Endodermal cell (in vitro differentiated cells): ENCODE results near the gene DRD2. TPM values are rescaled to one million over a fixed set of nuclear protein-coding genes. Genes with fewer than 3 reads are reported as not detected.

ENCODE experiments used
- DNase-seq: peaks from one replicate; pipeline ENCODE4 v3.0.0-alpha.2; 2017
- H3K27ac ChIP-seq: 2 replicates; pipeline ENCODE4 v1.5.1; 2013; ENCODE audit warnings: mild to moderate bottlenecking, low read depth, low read length, moderate library complexity
- H3K27me3 ChIP-seq: 2 replicates; pipeline ENCODE4 v1.6.1; 2013; ENCODE audit warnings: mild to moderate bottlenecking, low read length, moderate library complexity; ENCODE audit not compliant: insufficient read depth, control insufficient read depth, poor library complexity, severe bottlenecking
- H3K36me3 ChIP-seq: 2 replicates; pipeline ENCODE4 v1.7.0; 2013; ENCODE audit warnings: mild to moderate bottlenecking, low read length, moderate library complexity; ENCODE audit not compliant: control insufficient read depth, insufficient read depth
- H3K4me1 ChIP-seq: one replicate; pipeline ENCODE4 v1.7.0; 2013; ENCODE audit warnings: low read length; ENCODE audit not compliant: control insufficient read depth, insufficient read depth
- H3K4me3 ChIP-seq: 2 replicates; pipeline ENCODE4 v1.5.1; 2013; ENCODE audit warnings: mild to moderate bottlenecking, low read length, moderate library complexity
- H3K9ac ChIP-seq: 2 replicates; pipeline ENCODE4 v1.6.1; 2013; ENCODE audit warnings: mild to moderate bottlenecking, low read length, moderate library complexity; ENCODE audit not compliant: poor library complexity, severe bottlenecking; ENCODE audit errors: extremely low read depth
- H3K9me3 ChIP-seq: 2 replicates; pipeline ENCODE4 v1.6.1; 2013; ENCODE audit warnings: mild to moderate bottlenecking, low read length, moderate library complexity; ENCODE audit not compliant: control insufficient read depth
- H3K27ac Mint-ChIP-seq: 2 replicates; pipeline ENCODE4 v1.8.0; 2020; ENCODE audit warnings: mixed read lengths
- H3K27me3 Mint-ChIP-seq: 2 replicates; pipeline ENCODE4 v1.8.0; 2021; ENCODE audit warnings: mild to moderate bottlenecking, mixed read lengths; ENCODE audit not compliant: insufficient read depth
- H3K36me3 Mint-ChIP-seq: 2 replicates; pipeline ENCODE4 v1.8.0; 2020; ENCODE audit warnings: low read depth, mixed read lengths
- H3K4me1 Mint-ChIP-seq: 2 replicates; pipeline ENCODE4 v1.8.0; 2020; ENCODE audit warnings: mixed read lengths
- H3K4me3 Mint-ChIP-seq: 2 replicates; pipeline ENCODE4 v1.8.0; 2020; ENCODE audit warnings: mild to moderate bottlenecking, moderate library complexity, mixed read lengths
- H3K9me3 Mint-ChIP-seq: 2 replicates; pipeline ENCODE4 v1.8.0; 2020; ENCODE audit warnings: mild to moderate bottlenecking, mixed read lengths
- CTCF ChIP-seq: fragments of 200-600 bp; sonication (generic); conservative IDR thresholded peaks from 2 replicates; pipeline ENCODE4 v1.5.0; 2021; ENCODE audit warnings: antibody characterized with exemption, mild to moderate bottlenecking
- WGBS, 2 experiments: methylation state at CpG; one replicate each; pipeline versions ENCODE4 v1.1.5 to v1.1.7; 2013; ENCODE audit warnings: missing lambda C conversion rate in 2 of 2, mixed read lengths in 1 of 2; ENCODE audit not compliant: insufficient coverage in 1 of 2, insufficient read length in 1 of 2; 5-methylcytosine and 5-hydroxymethylcytosine counted together
- total RNA-seq, 2 donors: library from RNA; stranded (reverse); fragmentation: NEBNext Ultra II Directional in 1 of 2; extraction: Animal tissue kit (Norgen Biotek cat#: 25700) in 1 of 2; gene quantifications; 2 replicates in 1 of 2; 3 replicates in 1 of 2; pipeline ENCODE4 v1.2.1, GENCODE V29; 2021

Gene DRD2
- total RNA-seq, 2 donors from 2014 or later, result 0.35 to 2.1 TPM

- Mint-ChIP-seq H3K27ac (no peak overlapping the region), H3K4me3 (no peak overlapping the region), H3K4me1 (no peaks in the 10 kb centered on the region), H3K36me3 (no peaks in the 10 kb centered on the region), H3K9me3 (no peaks in the 10 kb centered on the region), H3K27me3 (peaks cover 30% of the 10 kb centered on the region)
- no peaks in the 10 kb centered on the region for H3K36me3 ChIP-seq
- 86% methylated on average over 1 to 3 of the region's 3 CpGs for WGBS, 2 experiments
- H3K4me3 ChIP-seq, result no peak overlapping the region
- peaks cover 6% of the 10 kb centered on the region for H3K27me3 ChIP-seq
- no peak overlapping the region for H3K27ac ChIP-seq
- no peak for TF ChIP-seq CTCF
- no peak overlapping the region for H3K9ac ChIP-seq
- peaks cover 6% of the 10 kb centered on the region for H3K4me1 ChIP-seq
- no peaks in the 10 kb centered on the region for H3K9me3 ChIP-seq
- no peak for DNase-seq
These were observed 65.7 kb downstream of the DRD2 start for GRCh38 chr11:113409526-113409925.

GRCh38 chr11:113408887-113409286 is 66.3 kb downstream of the DRD2 start:
- Mint-ChIP-seq H3K4me3 (no peak overlapping the region), H3K27me3 (peaks cover 30% of the 10 kb centered on the region), H3K4me1 (no peaks in the 10 kb centered on the region), H3K27ac (no peak overlapping the region), H3K36me3 (no peaks in the 10 kb centered on the region), H3K9me3 (no peaks in the 10 kb centered on the region)
- H3K4me1 ChIP-seq, result peaks cover 6% of the 10 kb centered on the region
- no peaks in the 10 kb centered on the region for H3K36me3 ChIP-seq
- no peak for DNase-seq
- H3K4me3 ChIP-seq, result no peak overlapping the region
- H3K27me3 ChIP-seq, result peaks cover 12% of the 10 kb centered on the region
- WGBS, 2 experiments, result 82 to 100% methylated on average over 3 to 9 of the region's 9 CpGs
- TF ChIP-seq CTCF, result no peak
- no peak overlapping the region for H3K9ac ChIP-seq
- H3K9me3 ChIP-seq, result no peaks in the 10 kb centered on the region
- H3K27ac ChIP-seq, result no peak overlapping the region

GRCh38 chr11:113408206-113408605 is 67.0 kb downstream of the DRD2 start:
- WGBS, 2 experiments, result 73 to 83% methylated on average over 4 to 9 of the region's 9 CpGs
- Histone ChIP-seq H3K27ac (no peak overlapping the region), H3K9me3 (no peaks in the 10 kb centered on the region), H3K27me3 (peaks cover 19% of the 10 kb centered on the region), H3K36me3 (no peaks in the 10 kb centered on the region), H3K4me3 (no peak overlapping the region), H3K4me1 (peaks cover 6% of the 10 kb centered on the region), H3K9ac (no peak overlapping the region)
- no peaks in the 10 kb centered on the region for H3K4me1 Mint-ChIP-seq
- DNase-seq, result no peak
- no peaks in the 10 kb centered on the region for H3K9me3 Mint-ChIP-seq
- no peak for TF ChIP-seq CTCF
- no peak overlapping the region for H3K27ac Mint-ChIP-seq
- H3K36me3 Mint-ChIP-seq, result no peaks in the 10 kb centered on the region
- H3K4me3 Mint-ChIP-seq, result no peak overlapping the region
- H3K27me3 Mint-ChIP-seq, result peaks cover 31% of the 10 kb centered on the region
